GM10266 (cell line): ENCODE results near the gene GLB1L3.

Source experiments
- DNase-seq: peaks from one replicate; pipeline ENCODE4 v3.0.0; 2012; ENCODE audit errors: extremely low spot score
- CTCF ChIP-seq: IDR thresholded peaks from 2 replicates; pipeline ENCODE4 v1.5.1; 2012; ENCODE audit warnings: mild to moderate bottlenecking, low read depth; ENCODE audit not compliant: control insufficient read depth, insufficient read depth; ENCODE audit errors: missing control alignments

GLB1L3 gene

GRCh38 chr11:134332782-134333181 lies 56.6 kb downstream of the GLB1L3 start:
- DNase-seq = no peak
- no peak for TF ChIP-seq CTCF

GRCh38 chr11:134333312-134333711 lies 57.1 kb downstream of the GLB1L3 start:
- DNase-seq = no peak
- no peak for TF ChIP-seq CTCF

GRCh38 chr11:134333946-134334345 lies 57.8 kb downstream of the GLB1L3 start:
- no peak for TF ChIP-seq CTCF
- DNase-seq = no peak

GRCh38 chr11:134334796-134335571 lies 58.8 kb downstream of the GLB1L3 start:
- peak; percentile 3 for DNase-seq
- TF ChIP-seq CTCF = no peak

GRCh38 chr11:134337051-134337450 lies 60.9 kb downstream of the GLB1L3 start:
- DNase-seq = peak; percentile 6
- no peak for TF ChIP-seq CTCF

GRCh38 chr11:134338068-134338467 lies 61.9 kb downstream of the GLB1L3 start:
- DNase-seq = no peak
- no peak for TF ChIP-seq CTCF

- DNase-seq = no peak
- TF ChIP-seq CTCF = no peak
Observed at GRCh38 chr11:134338654-134339053, 62.5 kb downstream of the GLB1L3 start.
